ENCODE results near the gene HGS. TPM values are rescaled to one million over a fixed set of nuclear protein-coding genes. Genes with fewer than 3 reads are reported as not detected.

Gene HGS
- total and polyA plus RNA-seq, 2 of the 4 experiments (the other 2 are of a cell fraction) = 52.5 to 137 TPM

DNA sequence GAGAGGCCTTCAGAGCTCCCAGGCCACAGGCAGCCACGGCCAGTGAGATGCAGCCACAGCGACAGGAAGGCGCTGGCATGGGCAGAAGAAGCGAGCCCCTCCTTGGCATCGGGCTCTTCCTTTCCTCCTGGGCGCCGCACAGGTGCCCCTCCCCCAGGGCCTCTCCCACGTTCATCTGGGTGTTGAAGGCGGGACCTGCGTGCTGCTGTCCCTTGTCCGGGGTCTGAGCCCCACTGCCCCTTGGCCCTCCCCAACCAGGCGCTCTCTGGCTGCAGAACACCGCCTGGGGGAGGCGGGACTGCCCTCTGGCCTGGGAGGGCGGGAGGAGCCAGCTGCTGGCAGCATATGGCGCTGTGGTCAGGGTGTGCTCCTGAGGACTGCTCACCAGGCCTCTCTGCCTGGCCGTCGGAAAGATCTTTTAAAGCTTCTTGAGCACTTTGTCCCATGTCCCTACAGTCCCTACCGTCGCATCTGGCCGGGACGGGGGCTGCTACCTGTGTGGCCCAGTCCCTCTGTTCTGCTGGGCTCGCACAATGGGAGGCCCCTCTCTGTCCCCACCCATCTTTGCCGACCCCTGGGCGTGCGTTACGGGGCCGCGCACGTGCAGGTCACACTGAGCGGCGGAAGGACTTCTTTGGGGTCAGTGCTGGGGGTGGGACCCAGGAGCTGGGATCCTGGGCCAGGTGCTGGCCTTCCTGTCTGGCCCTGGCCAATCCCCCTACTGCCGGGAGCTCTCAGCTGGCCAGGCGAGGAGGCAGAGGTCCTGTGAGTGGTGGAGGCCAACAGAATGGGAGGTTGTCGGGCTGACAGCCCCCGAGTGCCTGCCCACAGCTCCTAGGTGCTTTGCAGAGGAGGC lies 30.0 kb downstream of the HGS start (continued):
- TF ChIP-seq, protein P1, sequence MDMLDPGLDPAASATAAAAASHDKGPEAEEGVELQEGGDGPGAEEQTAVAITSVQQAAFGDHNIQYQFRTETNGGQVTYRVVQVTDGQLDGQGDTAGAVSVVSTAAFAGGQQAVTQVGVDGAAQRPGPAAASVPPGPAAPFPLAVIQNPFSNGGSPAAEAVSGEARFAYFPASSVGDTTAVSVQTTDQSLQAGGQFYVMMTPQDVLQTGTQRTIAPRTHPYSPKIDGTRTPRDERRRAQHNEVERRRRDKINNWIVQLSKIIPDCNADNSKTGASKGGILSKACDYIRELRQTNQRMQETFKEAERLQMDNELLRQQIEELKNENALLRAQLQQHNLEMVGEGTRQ (IDR thresholded peaks at IDR 0.05; ENCODE audit: low read depth, low read length) = no peak

DNA sequence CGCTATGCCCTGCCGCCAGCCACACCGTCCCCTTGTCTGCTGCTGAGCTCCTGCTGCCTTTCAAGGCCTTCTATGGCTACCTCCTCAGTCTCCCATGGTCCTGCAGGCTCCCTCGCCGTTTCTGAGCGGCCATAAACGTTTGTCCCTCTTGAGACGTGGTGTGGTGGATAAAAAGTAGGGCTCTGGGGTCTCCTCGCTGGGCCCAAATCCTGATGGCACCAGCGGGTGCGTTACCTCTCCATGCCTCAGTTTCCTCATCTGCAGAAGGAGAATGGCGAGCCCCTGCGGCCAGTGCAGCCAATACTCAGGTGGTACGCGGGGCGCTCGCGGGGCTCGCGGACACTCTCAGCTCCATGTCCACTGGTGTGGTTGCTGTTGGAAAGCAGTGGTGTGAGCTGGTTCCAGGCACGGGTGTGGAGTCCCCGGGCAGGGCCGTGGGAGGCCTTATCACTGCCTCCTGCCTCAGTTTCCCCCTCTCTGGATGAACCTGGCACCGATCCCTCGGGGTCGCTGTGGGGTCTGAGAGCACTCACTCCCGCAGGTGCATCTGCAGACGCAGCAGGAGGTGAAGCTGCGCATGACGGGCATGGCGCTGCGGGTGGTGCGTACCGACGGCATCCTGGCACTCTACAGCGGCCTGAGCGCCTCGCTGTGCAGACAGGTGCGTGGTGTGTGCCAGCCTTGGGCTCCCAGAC lies 30.7 kb downstream of the HGS start:
- H2BK20ac ChIP-seq (ENCODE audit: low read depth, low read length) = no peak overlapping the region
- no peak overlapping the region for H2BK5ac ChIP-seq (ENCODE audit: low read depth, low read length, poor library complexity, severe bottlenecking)
- no peak overlapping the region for H2BK15ac ChIP-seq (ENCODE audit: low read depth, low read length)
- H4K91ac ChIP-seq (ENCODE audit: insufficient read depth, low read depth, low read length) = no peak overlapping the region
- H2BK120ac ChIP-seq (ENCODE audit: low read depth, low read length) = no peak overlapping the region
- H4K5ac ChIP-seq (ENCODE audit: low read depth, low read length) = no peak overlapping the region
- peaks cover 18% of the 10 kb centered on the region for H3K4me1 ChIP-seq (ENCODE audit: control insufficient read depth, insufficient read depth, low read length)
- dilution Hi-C loops (cut with HindIII; ENCODE audit: low sequenced_read_pairs, unreplicated experiment) = no loop called here
- H3K23ac ChIP-seq (ENCODE audit: low read depth, low read length) = no peak overlapping the region
- no peak overlapping the region for H3K27ac ChIP-seq (ENCODE audit: insufficient read depth, low read length)
- no peak overlapping the region for H3K14ac ChIP-seq (replicated peaks; ENCODE audit: low read depth, low read length)
- H3K18ac ChIP-seq (ENCODE audit: low read depth, low read length) = no peak overlapping the region
- WGBS, 2 experiments (ENCODE audit: extremely low coverage in 2 of 2, insufficient read length in 1 of 2) = 96% methylated on average over 15 of the region's 39 CpGs; no CpG with 5 or more reads in 1 of the 2 experiments
- H3K9ac ChIP-seq (ENCODE audit: low read depth, low read length) = no peak overlapping the region
- no peak overlapping the region for H3K4ac ChIP-seq (ENCODE audit: low read depth, low read length)
- H2AFZ ChIP-seq (replicated peaks; ENCODE audit: low read length, poor library complexity) = no peak overlapping the region
- H3K56ac ChIP-seq (ENCODE audit: extremely low read depth, insufficient read depth, low read length) = no peak overlapping the region
- ChIA-PET CTCF (no interaction called here), POLR2A (ENCODE audit: unreplicated experiment) (no interaction called here)
- H3K9me3 ChIP-seq (ENCODE audit: control insufficient read depth, insufficient read depth, low read length) = no peaks in the 10 kb centered on the region
- H4K8ac ChIP-seq (ENCODE audit: low read depth in 2 of 2, low read length in 2 of 2) = no peak overlapping the region
- H3K4me3 ChIP-seq (ENCODE audit: insufficient read depth, low read depth, low read length) = no peak overlapping the region
- DNase-seq (no peak), ATAC-seq (ENCODE audit: low read depth) (no peak)
- in situ Hi-C loops (cut with MboI; ENCODE audit: low sequenced_read_pairs) = no loop called here
- BruUV-seq (replicated peaks) = no TSS peak
- H3K4me2 ChIP-seq (ENCODE audit: low read depth, low read length) = no peak overlapping the region
- H2AK5ac ChIP-seq (ENCODE audit: low read depth, low read length) = no peak overlapping the region
- intact Hi-C loops (cut with micrococcal nuclease) = no loop called here
- H3K36me3 ChIP-seq (ENCODE audit: control insufficient read depth, insufficient read depth, low read length) = peaks cover under 1% of the 10 kb centered on the region; the same call in 1 of the 2 replicates
- peak overlapping the region; percentile 28 for H2AK9ac ChIP-seq (replicated peaks; ENCODE audit: low read depth, low read length, poor library complexity)
- H3K79me1 ChIP-seq (ENCODE audit: low read depth in 1 of 2, low read length in 2 of 2) = peaks cover 14 to 30% of the 10 kb centered on the region in 2 experiments
- H3K9me1 ChIP-seq (ENCODE audit: insufficient read depth, low read length) = peaks cover 8% of the 10 kb centered on the region
- H4K20me1 ChIP-seq (ENCODE audit: insufficient read depth, low read length) = no peaks in the 10 kb centered on the region; the same call in 1 of the 2 replicates
- H3K27me3 ChIP-seq (ENCODE audit: control insufficient read depth, insufficient read depth, low read length) = no peaks in the 10 kb centered on the region
- TF ChIP-seq CEBPB (IDR thresholded peaks at IDR 0.05; ENCODE audit: low read depth, low read length) = no peak
- TF ChIP-seq SMC3 (IDR thresholded peaks at IDR 0.05; ENCODE audit: low read depth, low read length) = no peak
- TF ChIP-seq, protein P2, sequence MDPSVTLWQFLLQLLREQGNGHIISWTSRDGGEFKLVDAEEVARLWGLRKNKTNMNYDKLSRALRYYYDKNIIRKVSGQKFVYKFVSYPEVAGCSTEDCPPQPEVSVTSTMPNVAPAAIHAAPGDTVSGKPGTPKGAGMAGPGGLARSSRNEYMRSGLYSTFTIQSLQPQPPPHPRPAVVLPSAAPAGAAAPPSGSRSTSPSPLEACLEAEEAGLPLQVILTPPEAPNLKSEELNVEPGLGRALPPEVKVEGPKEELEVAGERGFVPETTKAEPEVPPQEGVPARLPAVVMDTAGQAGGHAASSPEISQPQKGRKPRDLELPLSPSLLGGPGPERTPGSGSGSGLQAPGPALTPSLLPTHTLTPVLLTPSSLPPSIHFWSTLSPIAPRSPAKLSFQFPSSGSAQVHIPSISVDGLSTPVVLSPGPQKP (IDR thresholded peaks at IDR 0.05; ENCODE audit: borderline replicate concordance, low read depth, low read length) = no peak
- no peak for TF ChIP-seq MXI1 (IDR thresholded peaks at IDR 0.05; ENCODE audit: borderline replicate concordance, low read depth, low read length)
- no peak for TF ChIP-seq POLR2A (IDR thresholded peaks at IDR 0.05; ENCODE audit: low read depth, low read length)
- TF ChIP-seq RFX5 (IDR thresholded peaks at IDR 0.05; ENCODE audit: low read depth, low read length) = no peak
- no peak for TF ChIP-seq RCOR1 (IDR thresholded peaks at IDR 0.05; ENCODE audit: insufficient replicate concordance, low read length)
- no peak for TF ChIP-seq CHD1 (IDR thresholded peaks at IDR 0.05; ENCODE audit: low read depth, low read length)
- no peak for TF ChIP-seq RAD21 (IDR thresholded peaks at IDR 0.05; ENCODE audit: low read length)
- TF ChIP-seq, protein P1 (IDR thresholded peaks at IDR 0.05; ENCODE audit: low read depth, low read length) = no peak
